Progenitor cell of endocrine pancreas (in vitro differentiated cells): Measurements from ENCODE around the gene ATP2B2. TPM values are rescaled to one million over a fixed set of nuclear protein-coding genes. Genes with fewer than 3 reads are reported as not detected.

ENCODE experiments used
- DNase-seq: peaks from one replicate; pipeline ENCODE4 v3.0.0; 2021; ENCODE audit warnings: low spot score; ENCODE audit not compliant: unreplicated experiment
- H3K27ac Mint-ChIP-seq: 2 replicates; pipeline ENCODE4 v1.8.0; 2021; ENCODE audit warnings: mild to moderate bottlenecking, moderate library complexity, mixed read lengths
- H3K27me3 Mint-ChIP-seq: 2 replicates; pipeline ENCODE4 v1.8.0; 2021; ENCODE audit warnings: mixed read lengths
- H3K36me3 Mint-ChIP-seq: 2 replicates; pipeline ENCODE4 v1.8.0; 2022; ENCODE audit warnings: mixed read lengths; ENCODE audit not compliant: insufficient read depth
- H3K4me1 Mint-ChIP-seq: 2 replicates; pipeline ENCODE4 v1.8.0; 2021; ENCODE audit warnings: low read depth, mixed read lengths
- H3K4me3 Mint-ChIP-seq: 2 replicates; pipeline ENCODE4 v1.8.0; 2021; ENCODE audit warnings: low read depth, mild to moderate bottlenecking, moderate library complexity, mixed read lengths
- H3K9me3 Mint-ChIP-seq: 2 replicates; pipeline ENCODE4 v1.8.0; 2021; ENCODE audit warnings: low read depth, mixed read lengths
- total RNA-seq: library from RNA; stranded (reverse); gene quantifications from 2 replicates; pipeline ENCODE4 v1.2.1, GENCODE V29; 2021
- TF ChIP-seq, protein P1 (sequence below): fragments of 200-600 bp; sonication (generic); IDR thresholded peaks from one replicate; pipeline ENCODE4 v1.5.0; 2021; ENCODE audit warnings: antibody characterized with exemption, mild to moderate bottlenecking; ENCODE audit not compliant: unreplicated experiment

The ATP2B2 gene
- total RNA-seq, 1 donor from 2014 or later, result 0.07 TPM

DNA sequence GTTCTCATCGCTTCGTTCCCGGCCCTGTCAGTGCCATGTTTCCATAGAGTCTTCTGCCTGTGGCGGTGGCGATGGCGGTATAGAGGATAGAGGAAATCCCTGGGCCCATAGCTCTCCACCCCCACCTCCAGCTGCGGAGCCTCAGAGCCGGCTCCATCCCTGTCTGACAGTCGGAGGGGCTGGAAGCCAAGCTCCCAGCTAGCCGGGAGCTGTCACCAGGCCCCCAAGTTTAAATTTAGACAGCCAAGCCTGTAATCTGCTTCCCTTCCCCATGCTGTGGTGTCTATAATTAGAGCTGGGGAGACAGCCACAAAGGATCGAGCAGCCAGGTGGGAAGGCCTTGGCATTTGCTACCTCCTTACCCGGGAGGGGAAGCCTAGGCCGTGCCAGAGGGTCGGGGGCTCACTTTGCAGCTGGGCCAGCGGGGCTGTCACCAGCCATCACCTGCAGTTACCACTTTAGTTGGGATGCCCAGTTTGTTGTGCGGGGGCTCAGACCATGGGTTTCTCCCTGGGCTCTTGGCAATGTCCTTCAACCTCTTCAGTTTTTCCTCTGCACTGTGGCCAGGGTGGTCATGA, 128.1 kb downstream of the ATP2B2 start:
- Mint-ChIP-seq H3K27me3 (peaks cover 7% of the 10 kb centered on the region), H3K4me1 (no peaks in the 10 kb centered on the region), H3K27ac (no peak overlapping the region), H3K4me3 (no peak overlapping the region), H3K36me3 (no peaks in the 10 kb centered on the region), H3K9me3 (no peaks in the 10 kb centered on the region)
- TF ChIP-seq, protein P1, sequence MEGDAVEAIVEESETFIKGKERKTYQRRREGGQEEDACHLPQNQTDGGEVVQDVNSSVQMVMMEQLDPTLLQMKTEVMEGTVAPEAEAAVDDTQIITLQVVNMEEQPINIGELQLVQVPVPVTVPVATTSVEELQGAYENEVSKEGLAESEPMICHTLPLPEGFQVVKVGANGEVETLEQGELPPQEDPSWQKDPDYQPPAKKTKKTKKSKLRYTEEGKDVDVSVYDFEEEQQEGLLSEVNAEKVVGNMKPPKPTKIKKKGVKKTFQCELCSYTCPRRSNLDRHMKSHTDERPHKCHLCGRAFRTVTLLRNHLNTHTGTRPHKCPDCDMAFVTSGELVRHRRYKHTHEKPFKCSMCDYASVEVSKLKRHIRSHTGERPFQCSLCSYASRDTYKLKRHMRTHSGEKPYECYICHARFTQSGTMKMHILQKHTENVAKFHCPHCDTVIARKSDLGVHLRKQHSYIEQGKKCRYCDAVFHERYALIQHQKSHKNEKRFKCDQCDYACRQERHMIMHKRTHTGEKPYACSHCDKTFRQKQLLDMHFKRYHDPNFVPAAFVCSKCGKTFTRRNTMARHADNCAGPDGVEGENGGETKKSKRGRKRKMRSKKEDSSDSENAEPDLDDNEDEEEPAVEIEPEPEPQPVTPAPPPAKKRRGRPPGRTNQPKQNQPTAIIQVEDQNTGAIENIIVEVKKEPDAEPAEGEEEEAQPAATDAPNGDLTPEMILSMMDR, result no peak
- no peak for DNase-seq

DNA sequence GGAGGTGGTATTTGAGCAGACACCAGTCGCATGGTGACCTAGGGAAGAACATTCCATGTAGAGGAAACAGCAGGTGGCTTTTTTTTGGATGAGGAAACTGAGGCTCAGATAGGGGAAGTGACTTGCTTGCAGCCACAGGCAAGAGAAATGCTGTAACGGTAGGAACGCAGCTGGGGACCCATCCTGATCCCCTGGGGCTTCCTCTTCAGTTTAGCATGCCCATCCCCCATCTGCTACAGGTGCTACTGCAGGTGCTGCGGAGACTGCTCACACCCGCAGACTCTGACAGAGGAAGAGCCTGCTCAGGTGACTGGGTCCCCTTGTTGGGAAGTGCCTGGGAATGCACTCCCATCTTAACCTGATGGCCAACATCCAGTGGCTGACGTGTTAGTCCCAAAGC, 129.0 kb downstream of the ATP2B2 start:
- DNase-seq, result no peak
- H3K4me1 Mint-ChIP-seq, result no peaks in the 10 kb centered on the region
- no peak overlapping the region for H3K27ac Mint-ChIP-seq
- no peaks in the 10 kb centered on the region for H3K36me3 Mint-ChIP-seq
- TF ChIP-seq, protein P1, result no peak
- no peaks in the 10 kb centered on the region for H3K9me3 Mint-ChIP-seq
- H3K27me3 Mint-ChIP-seq, result peaks cover 7% of the 10 kb centered on the region
- no peak overlapping the region for H3K4me3 Mint-ChIP-seq

DNA sequence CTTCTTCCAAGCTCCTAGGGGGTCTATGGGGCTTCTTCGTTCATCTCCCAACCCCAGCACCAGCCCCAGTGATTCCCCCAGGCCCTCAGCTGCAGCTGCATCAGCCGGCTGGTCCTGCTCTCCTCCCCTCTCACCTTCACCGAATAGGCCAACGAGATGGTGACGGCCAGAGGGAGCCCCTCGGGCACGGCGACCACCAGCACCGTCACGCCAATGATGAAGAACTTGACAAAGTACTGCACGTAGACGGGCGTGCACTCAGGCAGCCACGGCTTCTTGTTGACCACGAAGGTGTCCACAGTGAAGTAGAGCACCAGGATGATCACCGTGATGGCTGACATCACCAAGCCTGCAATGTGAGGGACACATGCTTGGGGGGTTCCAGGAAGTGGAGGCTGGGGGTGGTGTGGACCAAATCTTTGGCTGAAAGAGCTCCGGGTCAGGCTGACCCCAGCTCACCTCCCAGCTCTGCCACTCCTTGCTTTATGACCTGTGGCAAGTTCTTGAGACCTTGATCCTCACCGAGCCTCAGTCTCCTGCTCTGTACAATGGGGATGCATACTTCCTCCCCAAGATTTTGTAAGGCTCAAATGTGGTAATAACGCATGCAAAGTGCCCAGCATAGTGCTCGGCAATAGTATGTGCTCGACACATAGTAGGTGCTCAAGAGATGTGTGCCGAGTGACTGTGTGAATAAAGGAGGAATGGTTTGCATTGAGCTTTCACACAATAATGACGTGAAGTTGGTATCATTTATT, 129.9 kb downstream of the ATP2B2 start:
- Mint-ChIP-seq H3K4me3 (no peak overlapping the region), H3K36me3 (no peaks in the 10 kb centered on the region), H3K9me3 (no peaks in the 10 kb centered on the region), H3K27ac (no peak overlapping the region), H3K27me3 (peaks cover 9% of the 10 kb centered on the region), H3K4me1 (no peaks in the 10 kb centered on the region)
- no peak for DNase-seq
- TF ChIP-seq, protein P1, result no peak

DNA sequence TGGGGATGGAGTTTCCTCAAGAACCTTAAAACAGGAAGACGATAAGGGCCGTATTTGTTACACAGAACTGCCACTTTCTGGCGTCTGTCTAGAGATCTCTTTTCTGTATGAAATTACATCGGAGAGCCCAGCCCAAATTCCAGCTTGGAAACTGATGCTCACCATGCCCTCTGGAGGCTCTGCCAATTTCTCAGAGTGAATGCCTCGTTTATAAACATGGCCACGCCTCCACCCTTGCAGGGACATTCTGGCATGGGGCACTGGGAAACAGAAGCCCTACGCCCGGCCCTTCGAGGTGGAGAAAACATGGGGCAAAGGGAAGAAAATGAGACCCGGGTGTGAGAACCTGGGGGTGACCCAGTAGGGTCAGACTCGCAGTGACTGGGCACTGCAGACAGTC, 131.1 kb downstream of the ATP2B2 start:
- Mint-ChIP-seq H3K27me3 (peaks cover 11% of the 10 kb centered on the region), H3K9me3 (no peaks in the 10 kb centered on the region), H3K27ac (no peak overlapping the region), H3K4me1 (no peaks in the 10 kb centered on the region), H3K36me3 (no peaks in the 10 kb centered on the region), H3K4me3 (no peak overlapping the region)
- DNase-seq, result no peak
- TF ChIP-seq, protein P1, result no peak

- no peak overlapping the region for H3K27ac Mint-ChIP-seq
- no peak overlapping the region for H3K4me3 Mint-ChIP-seq
- H3K4me1 Mint-ChIP-seq, result no peaks in the 10 kb centered on the region
- TF ChIP-seq, protein P1, result no peak
- DNase-seq, result no peak
- peaks cover 8% of the 10 kb centered on the region for H3K27me3 Mint-ChIP-seq
- no peaks in the 10 kb centered on the region for H3K36me3 Mint-ChIP-seq
- H3K9me3 Mint-ChIP-seq, result no peaks in the 10 kb centered on the region
These were observed 131.6 kb downstream of the ATP2B2 start for GRCh38 chr3:10373686-10374261.
